ENCODE results near the gene COMMD9. TPM values are rescaled to one million over a fixed set of nuclear protein-coding genes. Genes with fewer than 3 reads are reported as not detected.

The COMMD9 gene
- total RNA-seq, 6 donors from 2014 or later, result 23.1 to 84.3 (median 49.9) TPM

GRCh38 chr11:36264011-36264972 is 24.9 kb downstream of the COMMD9 start:
- Histone ChIP-seq H3K4me3 (no peak overlapping the region), H3K4me1 (peaks cover 0 to 4% (median 0%) of the 10 kb centered on the region in 4 donors), H3K36me3 (no peaks in the 10 kb centered on the region), H3K9me3 (no peaks in the 10 kb centered on the region), H3K27ac (no peak overlapping the region), H3K27me3 (no peaks in the 10 kb centered on the region)
- DNase-seq, result no peak
- no peak for ATAC-seq (ENCODE audit: low FRiP score in 2 of 2)
- TF ChIP-seq EP300 (IDR thresholded peaks at IDR 0.05) (no peak), POLR2A (IDR thresholded peaks at IDR 0.05) (no peak), POLR2AphosphoS5 (IDR thresholded peaks at IDR 0.05) (no peak)
- TF ChIP-seq, protein P1, sequence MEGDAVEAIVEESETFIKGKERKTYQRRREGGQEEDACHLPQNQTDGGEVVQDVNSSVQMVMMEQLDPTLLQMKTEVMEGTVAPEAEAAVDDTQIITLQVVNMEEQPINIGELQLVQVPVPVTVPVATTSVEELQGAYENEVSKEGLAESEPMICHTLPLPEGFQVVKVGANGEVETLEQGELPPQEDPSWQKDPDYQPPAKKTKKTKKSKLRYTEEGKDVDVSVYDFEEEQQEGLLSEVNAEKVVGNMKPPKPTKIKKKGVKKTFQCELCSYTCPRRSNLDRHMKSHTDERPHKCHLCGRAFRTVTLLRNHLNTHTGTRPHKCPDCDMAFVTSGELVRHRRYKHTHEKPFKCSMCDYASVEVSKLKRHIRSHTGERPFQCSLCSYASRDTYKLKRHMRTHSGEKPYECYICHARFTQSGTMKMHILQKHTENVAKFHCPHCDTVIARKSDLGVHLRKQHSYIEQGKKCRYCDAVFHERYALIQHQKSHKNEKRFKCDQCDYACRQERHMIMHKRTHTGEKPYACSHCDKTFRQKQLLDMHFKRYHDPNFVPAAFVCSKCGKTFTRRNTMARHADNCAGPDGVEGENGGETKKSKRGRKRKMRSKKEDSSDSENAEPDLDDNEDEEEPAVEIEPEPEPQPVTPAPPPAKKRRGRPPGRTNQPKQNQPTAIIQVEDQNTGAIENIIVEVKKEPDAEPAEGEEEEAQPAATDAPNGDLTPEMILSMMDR (IDR thresholded peaks at IDR 0.05), result no peak
- 68 to 73% methylated on average over 9 of the region's 9 CpGs for WGBS, 2 donors

GRCh38 chr11:36261094-36261493 is 28.1 kb downstream of the COMMD9 start:
- Histone ChIP-seq H3K36me3 (no peaks in the 10 kb centered on the region), H3K4me1 (peaks cover 0 to 12% (median 0%) of the 10 kb centered on the region in 4 donors), H3K9me3 (peaks cover 0 to 3% (median 0%) of the 10 kb centered on the region in 4 donors), H3K27ac (no peak overlapping the region), H3K4me3 (no peak overlapping the region), H3K27me3 (no peaks in the 10 kb centered on the region)
- no peak for DNase-seq
- WGBS, 2 donors, result 77 to 81% methylated on average over 4 of the region's 4 CpGs
- TF ChIP-seq, protein P1 (IDR thresholded peaks at IDR 0.05), result no peak
- no peak for TF ChIP-seq EP300 (IDR thresholded peaks at IDR 0.05)
- no peak for TF ChIP-seq POLR2AphosphoS5 (IDR thresholded peaks at IDR 0.05)
- TF ChIP-seq POLR2A (IDR thresholded peaks at IDR 0.05), result no peak
- no peak for ATAC-seq (ENCODE audit: low FRiP score in 2 of 2)

GRCh38 chr11:36258730-36259360 is 30.4 kb downstream of the COMMD9 start:
- Histone ChIP-seq H3K4me3 (no peak overlapping the region), H3K4me1 (peaks cover 0 to 7% (median 0%) of the 10 kb centered on the region in 4 donors), H3K36me3 (no peaks in the 10 kb centered on the region), H3K27ac (no peak overlapping the region), H3K9me3 (peaks cover 0 to 5% (median 0%) of the 10 kb centered on the region in 4 donors), H3K27me3 (no peaks in the 10 kb centered on the region)
- 41 to 47% methylated on average over 5 to 12 of the region's 12 CpGs for WGBS, 2 donors
- ATAC-seq (ENCODE audit: low FRiP score in 2 of 2) (peak; percentile 53 to 81), DNase-seq (peak in 1 of 2 donors; percentile 60)
- no peak for TF ChIP-seq POLR2AphosphoS5 (IDR thresholded peaks at IDR 0.05)
- TF ChIP-seq EP300 (IDR thresholded peaks at IDR 0.05), result no peak
- TF ChIP-seq, protein P1 (IDR thresholded peaks at IDR 0.05), result peak in 5 of 6 experiments; percentile 30 to 64 (median 55)

GRCh38 chr11:36257351-36257750 is 31.9 kb downstream of the COMMD9 start:
- H3K27me3 ChIP-seq, result no peaks in the 10 kb centered on the region
- WGBS, 2 donors, result 54 to 68% methylated on average over 5 of the region's 5 CpGs
- no peak overlapping the region for H3K4me3 ChIP-seq
- H3K9me3 ChIP-seq, result peaks cover 0 to 5% (median 0%) of the 10 kb centered on the region in 4 donors
- no peaks in the 10 kb centered on the region for H3K36me3 ChIP-seq
- ATAC-seq (ENCODE audit: low FRiP score in 2 of 2) (no peak), DNase-seq (no peak)
- no peak overlapping the region for H3K27ac ChIP-seq
- peaks cover 0 to 7% (median 0%) of the 10 kb centered on the region in 4 donors for H3K4me1 ChIP-seq
- TF ChIP-seq, protein P1 (IDR thresholded peaks at IDR 0.05), result no peak
- no peak for TF ChIP-seq EP300 (IDR thresholded peaks at IDR 0.05)
- TF ChIP-seq POLR2AphosphoS5 (IDR thresholded peaks at IDR 0.05), result no peak

Measured in upper lobe of left lung (tissue), 6 donors.